Stimulated activated CD8-positive, alpha-beta memory T cell treated with anti-CD3 and anti-CD28 coated beads, Interleukin-15, amount 100 ng/mL, for 48 hours (primary cell): ENCODE measurements around the gene ALDH1A1.

ENCODE experiments used
- DNase-seq, 2 donors: peaks; one replicate each; pipeline ENCODE4 v3.0.0-alpha.2; 2020; ENCODE audit warnings: low read depth in 2 of 2

ALDH1A1 gene

GRCh38 chr9:72917892-72918509 is 34.9 kb downstream of the ALDH1A1 start:
- DNase-seq, result no peak

- no peak for DNase-seq
Observed at GRCh38 chr9:72915659-72916058, 37.2 kb downstream of the ALDH1A1 start.

- DNase-seq, result no peak
Observed at GRCh38 chr9:72914750-72915149, 38.1 kb downstream of the ALDH1A1 start.

GRCh38 chr9:72913382-72914009 is 39.4 kb downstream of the ALDH1A1 start:
- no peak for DNase-seq

GRCh38 chr9:72912476-72913381 is 40.1 kb downstream of the ALDH1A1 start:
- no peak for DNase-seq

- DNase-seq, result no peak
Observed at GRCh38 chr9:72911816-72912215, 41.0 kb downstream of the ALDH1A1 start.

- no peak for DNase-seq
Observed at GRCh38 chr9:72911247-72911775, 41.5 kb downstream of the ALDH1A1 start.

GRCh38 chr9:72909428-72909827 is 43.4 kb downstream of the ALDH1A1 start:
- no peak for DNase-seq

GRCh38 chr9:72907421-72907820 is 45.4 kb downstream of the ALDH1A1 start:
- no peak for DNase-seq

- DNase-seq, result no peak
Observed at GRCh38 chr9:72906810-72907209, 46.0 kb downstream of the ALDH1A1 start.

GRCh38 chr9:72905514-72906480 is 47.1 kb downstream of the ALDH1A1 start:
- DNase-seq, result no peak

- DNase-seq, result no peak
Observed at GRCh38 chr9:72904267-72905093, 48.4 kb downstream of the ALDH1A1 start.

- DNase-seq, result no peak
Observed at GRCh38 chr9:72903103-72903502, 49.8 kb downstream of the ALDH1A1 start.

GRCh38 chr9:72902268-72902667 is 50.6 kb downstream of the ALDH1A1 start:
- DNase-seq, result no peak

GRCh38 chr9:72899734-72900477 is 52.9 kb downstream of the ALDH1A1 start:
- no peak for DNase-seq

GRCh38 chr9:72898784-72899733 is 53.8 kb downstream of the ALDH1A1 start:
- DNase-seq, result no peak

GRCh38 chr9:72898360-72898759 is 54.5 kb downstream of the ALDH1A1 start:
- DNase-seq, result no peak

GRCh38 chr9:72897069-72897649 is 55.7 kb downstream of the ALDH1A1 start:
- DNase-seq, result no peak
